PC-3 (cell line): Measurements from ENCODE around the gene FAAP100. TPM values are rescaled to one million over a fixed set of nuclear protein-coding genes. Genes with fewer than 3 reads are reported as not detected.
"Not testable (repeated sequence)": the region's sequence is repeated elsewhere in the genome, so short reads cannot be mapped to it uniquely, and the experiment has no call there.

ENCODE experiments used
- ATAC-seq: fragments of 200-7000 bp; cut with Tn5 transposase; 2 replicates; pipeline ENCODE4 v1.9.1; 2020; ENCODE audit warnings: mild to moderate bottlenecking, moderate library complexity
- BruUV-seq: library from RNA; stranded (reverse); fragments of 400-500 nt; replicated peaks from 2 replicates; lab custom pipeline; 2021; lab: Mats Ljungman, UMichigan
- CTCF ChIA-PET: fragments of 300-600 bp; sonication (Branson Sonifier 250); formaldehyde crosslinking; loops from one replicate; lab custom pipeline; 2022; ENCODE audit warnings: antibody characterized with exemption; lab: Charles Lee
- POLR2A ChIA-PET: fragments of 300-600 bp; sonication (Branson Sonifier 250); formaldehyde crosslinking; loops from one replicate; lab custom pipeline; 2022; ENCODE audit warnings: antibody characterized with exemption; ENCODE audit not compliant: unreplicated experiment; lab: Charles Lee
- DNase-seq: peaks from one replicate; pipeline ENCODE4 v3.0.0-alpha.2; 2015
- H2AFZ ChIP-seq: fragments of 300-600 bp; sonication (generic); 2 replicates; pipeline ENCODE4 v1.6.0; 2016; ENCODE audit warnings: antibody characterized with exemption, low read length
- H3F3A ChIP-seq: fragments of 300-600 bp; sonication (generic); one replicate; pipeline ENCODE4 v1.6.0; 2017; ENCODE audit warnings: antibody characterized with exemption, low read length, control low read depth, mild to moderate bottlenecking; ENCODE audit not compliant: unreplicated experiment
- H3K27ac ChIP-seq: fragments of 300-600 bp; sonication (generic); 2 replicates; pipeline ENCODE4 v1.5.1; 2016; ENCODE audit warnings: mild to moderate bottlenecking, low read length
- H3K27me3 ChIP-seq: fragments of 300-600 bp; sonication (generic); 2 replicates; pipeline ENCODE4 v1.6.1; 2016; ENCODE audit warnings: low read length, mixed read lengths
- H3K36me3 ChIP-seq: fragments of 300-600 bp; sonication (generic); 2 replicates; pipeline ENCODE4 v1.6.1; 2016; ENCODE audit warnings: low read depth, mixed run types, low read length, mixed read lengths
- H3K4me1 ChIP-seq: fragments of 300-600 bp; sonication (generic); 2 replicates; pipeline ENCODE4 v1.5.1; 2016; ENCODE audit warnings: low read length; ENCODE audit not compliant: insufficient read depth
- H3K4me2 ChIP-seq: fragments of 300-600 bp; sonication (generic); 2 replicates; pipeline ENCODE4 v1.6.0; 2016; ENCODE audit warnings: low read length
- H3K4me3 ChIP-seq: fragments of 300-600 bp; sonication (generic); 2 replicates; pipeline ENCODE4 v1.5.1; 2016; ENCODE audit warnings: mild to moderate bottlenecking, low read length, mixed read lengths
- H3K79me2 ChIP-seq: fragments of 300-600 bp; sonication (generic); 2 replicates; pipeline ENCODE4 v1.6.1; 2017; ENCODE audit warnings: low read length, mixed read lengths
- H3K9ac ChIP-seq: fragments of 300-600 bp; sonication (generic); 2 replicates; pipeline ENCODE4 v1.6.0; 2016; ENCODE audit warnings: mild to moderate bottlenecking, low read length
- H3K9me2 ChIP-seq: fragments of 300-600 bp; sonication (generic); replicated peaks from 2 replicates; pipeline ENCODE4 v1.6.1; 2016; ENCODE audit warnings: mixed run types, low read length, mixed read lengths
- H3K9me3 ChIP-seq: fragments of 300-600 bp; sonication (generic); 2 replicates; pipeline ENCODE4 v1.6.1; 2016; ENCODE audit warnings: low read length, mixed read lengths
- H4K20me1 ChIP-seq: fragments of 300-600 bp; sonication (generic); 2 replicates; pipeline ENCODE4 v1.6.1; 2016; ENCODE audit warnings: low read length, mixed read lengths
- CTCF ChIP-seq: fragments of 300-600 bp; sonication (generic); conservative IDR thresholded peaks from 2 replicates; pipeline ENCODE4 v1.5.1; 2017; ENCODE audit warnings: antibody characterized with exemption, low read depth, mild to moderate bottlenecking, low read length
- EZH2 ChIP-seq: fragments of 300-600 bp; sonication (generic); IDR thresholded peaks from one replicate; pipeline ENCODE4 v1.6.1; 2017; ENCODE audit warnings: antibody characterized with exemption, mild to moderate bottlenecking, low read length; ENCODE audit not compliant: unreplicated experiment
- EZH2phosphoT487 ChIP-seq: fragments of 300-600 bp; sonication (generic); IDR thresholded peaks from 2 replicates; pipeline ENCODE4 v1.6.1; 2018; ENCODE audit warnings: mild to moderate bottlenecking, antibody characterized with exemption, low read length, borderline replicate concordance
- intact Hi-C: fragments of 100-400 bp; cut with micrococcal nuclease; formaldehyde crosslinking; loops from 2 replicates; pipeline ENCODE4 v1.9.0; 2023
- total RNA-seq: library from RNA; depleted of rRNA; stranded (reverse); fragments of >200 nt; gene quantifications from 2 replicates; pipeline ENCODE4 v1.2.3, GENCODE V29; 2014

The FAAP100 gene
- total RNA-seq, 1 experiment from 2014 or later = 23.3 TPM

DNA sequence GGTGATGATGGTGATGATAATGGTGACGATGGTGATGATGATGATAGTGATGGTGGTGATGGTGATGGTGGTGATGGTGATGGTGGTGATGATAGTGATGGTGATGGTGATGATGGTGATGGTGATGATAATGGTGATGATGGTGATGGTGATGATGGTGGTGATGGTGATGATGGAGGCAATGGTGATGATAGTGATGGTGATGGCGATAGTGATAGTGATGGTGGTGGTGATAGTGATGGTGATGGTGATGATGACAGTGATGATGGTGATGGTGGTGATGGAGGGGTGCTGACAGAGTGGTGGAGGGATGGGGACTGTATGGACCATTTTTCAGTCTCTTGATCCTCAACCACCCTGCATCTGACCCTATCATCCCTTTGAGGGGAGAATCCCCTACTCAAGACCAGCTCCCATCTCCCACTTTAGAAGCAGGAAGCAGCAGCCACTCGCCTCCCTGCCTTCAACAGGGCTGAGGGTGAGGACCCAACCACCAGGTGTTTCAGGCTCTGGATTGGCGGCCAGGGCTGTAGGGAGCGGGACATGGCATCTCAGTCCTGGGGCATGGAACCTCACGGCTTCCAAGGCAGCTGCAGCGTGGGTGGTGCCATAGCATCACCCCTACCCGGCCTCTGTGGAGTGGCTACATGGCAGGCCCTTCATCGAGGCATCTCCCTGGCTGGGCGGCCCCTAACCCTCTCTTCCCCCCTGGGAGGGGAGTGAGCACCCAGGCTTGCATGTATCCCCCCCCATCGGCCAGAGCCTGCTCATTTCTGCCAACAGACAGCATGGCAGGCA lies 19.5 kb downstream of the FAAP100 start:
- CTCF ChIA-PET = no interaction called here
- BruUV-seq = no TSS peak
- TF ChIP-seq CTCF (no peak), EZH2 (no peak)
- Histone ChIP-seq H2AFZ (no peak overlapping the region), H3K27me3 (peaks cover 7% of the 10 kb centered on the region; the same call in 1 of the 2 replicates), H4K20me1 (no peaks in the 10 kb centered on the region), H3K4me2 (no peak overlapping the region), H3K79me2 (no peaks in the 10 kb centered on the region), H3F3A (no peaks in the 10 kb centered on the region), H3K4me3 (no peak overlapping the region), H3K9me3 (no peaks in the 10 kb centered on the region), H3K9ac (no peak overlapping the region), H3K4me1 (peaks cover 16% of the 10 kb centered on the region), H3K9me2 (no peaks in the 10 kb centered on the region), H3K36me3 (no peaks in the 10 kb centered on the region), H3K27ac (no peak overlapping the region)
- POLR2A ChIA-PET = no interaction called here
- intact Hi-C loops = no loop called here
- no peak for ATAC-seq
- no peak for DNase-seq

- H3K36me3 ChIP-seq, H4K20me1 ChIP-seq, H3K9me3 ChIP-seq, H3K27ac ChIP-seq, H3K4me3 ChIP-seq, H3K27me3 ChIP-seq, H3K9ac ChIP-seq, H3K9me2 ChIP-seq, ATAC-seq, intact Hi-C loops, H2AFZ ChIP-seq, H3K79me2 ChIP-seq, DNase-seq, POLR2A ChIA-PET, H3K4me2 ChIP-seq, CTCF ChIA-PET, H3F3A ChIP-seq: not testable (repeated sequence)
- BruUV-seq = TSS peak; percentile 9
- peaks cover 22% of the 10 kb centered on the region for H3K4me1 ChIP-seq
Measured at GRCh38 chr17:81531998-81532404, 20.2 kb downstream of the FAAP100 start.

DNA sequence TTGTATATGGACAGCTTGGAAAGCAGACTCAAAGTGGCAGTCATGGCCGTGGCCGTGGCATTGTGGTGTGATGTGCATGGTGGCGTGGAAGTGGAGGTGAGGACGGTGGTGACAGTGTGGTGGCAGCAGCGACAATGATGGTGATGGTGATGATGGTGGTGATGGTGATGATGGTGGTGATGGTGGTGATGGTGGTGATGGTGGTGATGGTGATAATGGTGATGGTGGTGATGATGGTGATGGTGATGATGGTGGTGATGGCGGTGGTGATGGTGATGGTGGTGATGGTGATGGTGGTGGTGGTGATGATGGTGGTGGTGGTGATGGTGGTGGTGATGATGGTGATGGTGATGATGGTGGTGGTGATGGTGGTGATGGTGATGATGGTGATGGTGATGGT lies 21.1 kb downstream of the FAAP100 start:
- BruUV-seq, H3K9ac ChIP-seq, intact Hi-C loops, H3K79me2 ChIP-seq, H3K4me3 ChIP-seq, H3K9me2 ChIP-seq, DNase-seq, CTCF ChIA-PET, H4K20me1 ChIP-seq, POLR2A ChIA-PET, H3F3A ChIP-seq, ATAC-seq, H3K27ac ChIP-seq, H3K36me3 ChIP-seq, H2AFZ ChIP-seq, H3K27me3 ChIP-seq, H3K4me2 ChIP-seq, H3K9me3 ChIP-seq: not testable (repeated sequence)
- peaks cover 22% of the 10 kb centered on the region for H3K4me1 ChIP-seq

- no peak overlapping the region for H3K9ac ChIP-seq
- POLR2A ChIA-PET = no interaction called here
- no peaks in the 10 kb centered on the region for H3K9me2 ChIP-seq
- peaks cover 7% of the 10 kb centered on the region; the same call in 1 of the 2 replicates for H3K27me3 ChIP-seq
- H3K4me3 ChIP-seq = peak overlapping the region; percentile 52
- ATAC-seq (no peak), DNase-seq (no peak)
- BruUV-seq = no TSS peak
- intact Hi-C loops = no loop called here
- peak overlapping the region; percentile 79 for H3K4me2 ChIP-seq
- H4K20me1 ChIP-seq = no peaks in the 10 kb centered on the region
- no peak overlapping the region for H2AFZ ChIP-seq
- CTCF ChIA-PET = interaction anchor here (0.7 kb wide), 1 partner anchor 13 kb away, joined by 3 read pairs; no protein-coding TSS in a partner anchor
- no peaks in the 10 kb centered on the region for H3K36me3 ChIP-seq
- peaks cover 22% of the 10 kb centered on the region for H3K4me1 ChIP-seq
- no peak overlapping the region for H3K27ac ChIP-seq
- H3K9me3 ChIP-seq = no peaks in the 10 kb centered on the region
- TF ChIP-seq CTCF (no peak), EZH2 (no peak), EZH2phosphoT487 (no peak)
- H3F3A ChIP-seq = no peaks in the 10 kb centered on the region
- no peaks in the 10 kb centered on the region for H3K79me2 ChIP-seq
Measured at GRCh38 chr17:81529437-81529803, 22.7 kb downstream of the FAAP100 start.
